ENCODE data around the gene YBEY.

Gene YBEY

DNA sequence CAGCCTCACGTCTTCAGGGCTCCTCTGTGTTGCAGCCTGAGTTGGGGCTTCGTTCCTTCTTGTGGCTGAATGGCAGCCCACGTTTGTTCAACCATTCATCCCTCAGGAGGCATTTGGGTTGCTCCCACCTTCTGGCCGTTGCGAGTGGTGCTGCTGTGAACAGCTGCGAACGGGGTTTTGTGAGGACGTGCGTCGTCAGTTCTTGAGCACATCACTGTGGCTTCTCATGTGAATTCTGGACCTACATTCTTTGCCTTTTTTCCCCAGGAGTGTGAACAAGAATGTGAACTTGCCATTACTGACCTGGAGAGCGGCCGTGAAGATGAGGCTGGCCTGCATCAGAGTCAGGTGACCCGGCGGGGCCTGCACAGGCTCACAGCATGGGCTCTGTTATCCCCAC lies 59.7 kb downstream of the YBEY start:
- Histone ChIP-seq H3K14ac (ENCODE audit: low read length in 2 of 2) (no peak overlapping the region), H3K9me3 (ENCODE audit: control insufficient read depth, low read length) (no peaks in the 10 kb centered on the region), H3K27ac (ENCODE audit: low read length, poor library complexity, severe bottlenecking) (no peak overlapping the region), H3K36me3 (ENCODE audit: control insufficient read depth in 1 of 2, insufficient read depth in 2 of 2, low read depth in 1 of 2, low read length in 2 of 2) (peaks cover 46 to 57% of the 10 kb centered on the region in 2 experiments), H2AK5ac (ENCODE audit: low read length, severe bottlenecking) (no peak overlapping the region), H3K4me2 (ENCODE audit: low read length, poor library complexity, severe bottlenecking) (no peak overlapping the region), H3K4ac (ENCODE audit: low read depth in 1 of 2, low read length in 2 of 2) (no peak overlapping the region), H2BK15ac (ENCODE audit: low read depth, poor library complexity, severe bottlenecking) (no peak overlapping the region), H3K4me3 (ENCODE audit: insufficient read depth in 1 of 2, low read depth in 1 of 2, low read length in 2 of 2) (no peak overlapping the region), H4K8ac (ENCODE audit: low read length) (no peak overlapping the region), H2BK5ac (ENCODE audit: low read depth, low read length, poor library complexity, severe bottlenecking) (no peak overlapping the region), H2BK12ac (ENCODE audit: low read length in 2 of 2) (no peak overlapping the region), H3K27me3 (ENCODE audit: control insufficient read depth in 1 of 2, insufficient read depth in 1 of 2, low read length in 2 of 2) (no peaks in the 10 kb centered on the region), H3K23ac (ENCODE audit: low read length in 2 of 2) (no peak overlapping the region), H3K18ac (ENCODE audit: low read depth in 1 of 2, low read length in 2 of 2) (no peak overlapping the region), H4K91ac (ENCODE audit: low read length) (no peak overlapping the region), H3K4me1 (ENCODE audit: control insufficient read depth, insufficient read depth, low read depth, low read length) (peaks cover 6% of the 10 kb centered on the region), H3K79me1 (replicated peaks; ENCODE audit: low read length, poor library complexity, severe bottlenecking) (peaks cover 55% of the 10 kb centered on the region), H2BK120ac (ENCODE audit: low read depth, low read length) (no peak overlapping the region), H2AFZ (ENCODE audit: low read depth, low read length) (no peak overlapping the region), H3K9ac (ENCODE audit: low read length) (no peak overlapping the region)
- 92% methylated on average over 14 of the region's 14 CpGs for WGBS
- no peak for DNase-seq

DNA sequence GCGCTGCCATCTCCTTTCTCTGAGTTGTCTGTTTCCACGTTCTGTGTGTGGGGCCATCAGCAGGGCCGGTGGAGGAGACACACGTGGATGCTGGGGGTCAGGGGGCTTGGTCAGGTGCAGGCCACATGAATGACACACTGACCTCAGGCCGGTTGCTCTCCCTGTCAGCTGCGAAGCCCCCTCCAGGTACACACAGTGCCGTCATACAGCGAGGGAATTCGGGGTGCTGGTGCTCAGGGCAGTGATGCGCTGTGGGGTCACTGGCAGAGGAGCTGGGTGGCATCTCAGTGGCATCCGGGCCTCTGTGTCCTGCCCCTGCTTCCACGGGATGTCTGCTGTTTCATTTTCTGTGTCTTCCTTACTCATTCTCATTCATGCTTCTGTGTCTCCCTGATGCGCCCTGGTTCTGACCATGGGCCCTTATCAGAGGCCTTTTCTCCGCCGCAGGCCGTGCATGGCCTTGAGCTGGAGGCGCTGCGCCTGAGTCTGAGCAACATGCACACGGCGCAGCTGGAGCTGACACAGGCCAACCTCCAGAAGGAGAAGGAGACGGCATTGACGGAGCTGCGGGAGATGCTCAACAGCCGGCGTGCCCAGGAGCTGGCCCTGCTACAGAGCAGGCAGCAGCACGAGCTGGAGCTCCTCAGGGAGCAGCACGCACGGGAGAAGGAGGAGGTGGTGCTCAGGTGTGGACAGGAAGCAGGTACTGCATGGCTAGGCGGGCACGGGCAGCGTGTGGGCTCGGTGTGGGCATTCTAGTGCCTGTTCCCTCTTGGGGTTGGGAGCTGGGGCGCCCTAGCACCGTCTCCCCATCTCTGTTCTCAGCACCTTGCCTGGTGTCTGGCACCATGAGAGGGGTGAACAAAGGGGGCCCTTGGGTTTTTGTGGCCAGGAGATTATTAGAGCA lies 60.4 kb downstream of the YBEY start:
- Histone ChIP-seq H3K4me2 (ENCODE audit: low read length, poor library complexity, severe bottlenecking) (no peak overlapping the region), H2BK120ac (ENCODE audit: low read depth, low read length) (no peak overlapping the region), H2BK12ac (ENCODE audit: low read length in 2 of 2) (no peak overlapping the region), H4K91ac (ENCODE audit: low read length) (no peak overlapping the region), H3K79me1 (replicated peaks; ENCODE audit: low read length, poor library complexity, severe bottlenecking) (peaks cover 53% of the 10 kb centered on the region), H3K23ac (ENCODE audit: low read length in 2 of 2) (no peak overlapping the region), H3K36me3 (ENCODE audit: control insufficient read depth in 1 of 2, insufficient read depth in 2 of 2, low read depth in 1 of 2, low read length in 2 of 2) (peaks cover 52 to 64% of the 10 kb centered on the region in 2 experiments), H3K18ac (ENCODE audit: low read depth in 1 of 2, low read length in 2 of 2) (no peak overlapping the region), H3K27ac (ENCODE audit: low read length, poor library complexity, severe bottlenecking) (no peak overlapping the region), H3K9ac (ENCODE audit: low read length) (no peak overlapping the region), H2BK5ac (ENCODE audit: low read depth, low read length, poor library complexity, severe bottlenecking) (no peak overlapping the region), H2BK15ac (ENCODE audit: low read depth, poor library complexity, severe bottlenecking) (no peak overlapping the region), H4K8ac (ENCODE audit: low read length) (no peak overlapping the region), H3K9me3 (ENCODE audit: control insufficient read depth, low read length) (no peaks in the 10 kb centered on the region), H2AK5ac (ENCODE audit: low read length, severe bottlenecking) (no peak overlapping the region), H3K4me3 (ENCODE audit: insufficient read depth in 1 of 2, low read depth in 1 of 2, low read length in 2 of 2) (no peak overlapping the region), H2AFZ (ENCODE audit: low read depth, low read length) (no peak overlapping the region), H3K4me1 (ENCODE audit: control insufficient read depth, insufficient read depth, low read depth, low read length) (peaks cover 6% of the 10 kb centered on the region), H3K4ac (ENCODE audit: low read depth in 1 of 2, low read length in 2 of 2) (no peak overlapping the region), H3K14ac (ENCODE audit: low read length in 2 of 2) (no peak overlapping the region), H3K27me3 (ENCODE audit: control insufficient read depth in 1 of 2, insufficient read depth in 1 of 2, low read length in 2 of 2) (no peaks in the 10 kb centered on the region)
- DNase-seq, result no peak
- 96% methylated on average over 34 of the region's 34 CpGs for WGBS

DNA sequence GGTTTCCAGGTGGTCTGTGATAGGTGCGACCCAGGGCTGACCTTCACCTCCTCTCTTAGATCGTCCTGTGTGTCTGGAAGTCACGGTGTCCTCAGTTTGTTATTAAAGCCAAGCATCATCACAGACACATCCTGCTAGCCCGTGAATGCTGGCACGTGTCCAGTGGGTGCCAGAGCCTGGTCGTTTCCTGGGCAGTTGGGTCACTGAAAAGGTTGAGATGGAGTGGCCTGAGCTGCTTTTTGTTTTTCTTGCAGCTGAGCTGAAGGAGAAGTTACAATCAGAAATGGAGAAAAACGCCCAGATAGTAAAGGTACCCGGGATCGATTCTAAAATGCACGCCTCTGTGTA lies 61.0 kb downstream of the YBEY start:
- Histone ChIP-seq H2BK120ac (ENCODE audit: low read depth, low read length) (no peak overlapping the region), H3K14ac (ENCODE audit: low read length in 2 of 2) (no peak overlapping the region), H3K4me2 (ENCODE audit: low read length, poor library complexity, severe bottlenecking) (no peak overlapping the region), H3K79me1 (replicated peaks; ENCODE audit: low read length, poor library complexity, severe bottlenecking) (peaks cover 52% of the 10 kb centered on the region), H3K9me3 (ENCODE audit: control insufficient read depth, low read length) (no peaks in the 10 kb centered on the region), H3K4me1 (ENCODE audit: control insufficient read depth, insufficient read depth, low read depth, low read length) (peaks cover 6% of the 10 kb centered on the region), H3K23ac (ENCODE audit: low read length in 2 of 2) (no peak overlapping the region), H3K27ac (ENCODE audit: low read length, poor library complexity, severe bottlenecking) (no peak overlapping the region), H2BK15ac (ENCODE audit: low read depth, poor library complexity, severe bottlenecking) (no peak overlapping the region), H4K91ac (ENCODE audit: low read length) (no peak overlapping the region), H2AFZ (ENCODE audit: low read depth, low read length) (no peak overlapping the region), H3K27me3 (ENCODE audit: control insufficient read depth in 1 of 2, insufficient read depth in 1 of 2, low read length in 2 of 2) (no peaks in the 10 kb centered on the region), H3K4ac (ENCODE audit: low read depth in 1 of 2, low read length in 2 of 2) (no peak overlapping the region), H2AK5ac (ENCODE audit: low read length, severe bottlenecking) (no peak overlapping the region), H2BK12ac (ENCODE audit: low read length in 2 of 2) (no peak overlapping the region), H3K4me3 (ENCODE audit: insufficient read depth in 1 of 2, low read depth in 1 of 2, low read length in 2 of 2) (no peak overlapping the region), H3K18ac (ENCODE audit: low read depth in 1 of 2, low read length in 2 of 2) (no peak overlapping the region), H3K36me3 (ENCODE audit: control insufficient read depth in 1 of 2, insufficient read depth in 2 of 2, low read depth in 1 of 2, low read length in 2 of 2) (peaks cover 58 to 70% of the 10 kb centered on the region in 2 experiments), H4K8ac (ENCODE audit: low read length) (no peak overlapping the region), H3K9ac (ENCODE audit: low read length) (no peak overlapping the region), H2BK5ac (ENCODE audit: low read depth, low read length, poor library complexity, severe bottlenecking) (no peak overlapping the region)
- 93% methylated on average over 10 of the region's 10 CpGs for WGBS
- DNase-seq, result no peak
